ENCODE measurements around the gene BTBD2. TPM values are rescaled to one million over a fixed set of nuclear protein-coding genes. Genes with fewer than 3 reads are reported as not detected.
A peak's percentile ranks its signal among the peaks of the same experiment; 100 is the strongest.

BTBD2 gene
- total RNA-seq, result 10 to 100 TPM; 44.6 to 52.1 TPM
- long read RNA-seq, donor 1, transcript BTBD2-201 (9 exons, 2,649 nt), result major isoform, 8 of 27 reads
- long read RNA-seq, donor 1, partial matches to known transcripts, result 9 of 27 reads
- long read RNA-seq, donor 1, other reads (novel, unspliced or antisense), result 8 of 27 reads
- long read RNA-seq, donor 2, transcript BTBD2-201 (9 exons, 2,649 nt), result major isoform, 5 of 53 reads
- long read RNA-seq, donor 2, transcript BTBD2-210 (3 exons, 2,763 nt), result major isoform, 5 of 53 reads
- long read RNA-seq, donor 2, partial matches to known transcripts, result 41 of 53 reads
- long read RNA-seq, donor 2, other reads (novel, unspliced or antisense), result 0 of 53 reads

GRCh38 chr19:2015608-2015950 is at the start of gene BTBD2:
TSS of gene BTBD2 (minus strand) at chr19:2015714. CDS start at chr19:2015703, 11 bp downstream.
- intact Hi-C loops (cut with DNase I), result loop anchor here in 1 of 2 donors (5.0 kb wide), 1 partner anchor 57 kb away; no protein-coding TSS in a partner anchor
- no peak for DNase-seq (ENCODE audit: low spot score)

GRCh38 chr19:2064788-2065524 is 49.4 kb upstream of the BTBD2 start:
- intact Hi-C loops (cut with DNase I), result loop anchor here in 1 of 2 donors (5.0 kb wide), 1 partner anchor 43 kb away; no protein-coding TSS in a partner anchor
- DNase-seq (ENCODE audit: low spot score), result peak; percentile 81

DNA sequence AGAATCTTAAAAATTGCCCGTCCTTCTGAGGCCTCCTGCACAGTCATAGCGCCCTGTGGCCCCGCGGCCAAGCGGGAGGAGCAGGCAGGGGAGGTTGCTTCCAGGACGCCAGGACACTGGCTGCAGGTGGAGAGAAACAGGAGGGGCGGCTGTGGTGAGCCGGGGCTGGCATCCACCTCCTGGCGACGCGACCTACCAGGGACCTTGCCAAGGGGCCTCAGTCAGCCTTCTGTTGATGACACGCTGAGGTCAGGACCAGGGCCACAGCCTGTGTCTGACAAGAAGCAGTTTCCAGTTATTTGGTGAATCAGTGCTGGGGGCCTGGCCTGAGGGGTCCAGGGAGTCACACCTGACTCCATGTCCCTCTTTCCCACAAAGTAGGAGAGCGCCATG is 48.9 kb upstream of the BTBD2 start:
- intact Hi-C loops (cut with DNase I), result loop anchor here in 1 of 2 donors (5.0 kb wide), 1 partner anchor 42 kb away; no protein-coding TSS in a partner anchor
- peak; percentile 77 for DNase-seq (ENCODE audit: low spot score)

DNA sequence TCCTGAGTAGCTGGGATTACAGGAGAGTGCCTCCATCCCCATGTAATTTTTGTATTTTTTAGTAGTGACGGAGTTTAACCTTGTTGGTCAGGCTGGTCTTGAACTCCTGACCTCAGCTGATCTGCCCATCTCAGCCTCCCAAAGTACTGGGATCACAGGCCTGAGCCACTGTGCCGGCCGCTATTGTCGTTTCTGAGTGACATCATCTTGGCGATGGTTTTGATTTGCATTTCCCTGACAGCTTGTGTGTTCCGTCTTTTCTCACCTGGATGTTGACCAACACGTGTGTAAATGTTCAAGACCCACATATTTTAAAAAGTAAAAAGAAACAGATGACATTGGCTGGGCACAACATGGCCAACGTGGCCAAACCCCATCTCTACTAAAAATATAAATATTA is 48.3 kb upstream of the BTBD2 start:
- intact Hi-C loops (cut with DNase I), result loop anchor here in 1 of 2 donors (5.0 kb wide), 1 partner anchor 42 kb away; no protein-coding TSS in a partner anchor

DNA sequence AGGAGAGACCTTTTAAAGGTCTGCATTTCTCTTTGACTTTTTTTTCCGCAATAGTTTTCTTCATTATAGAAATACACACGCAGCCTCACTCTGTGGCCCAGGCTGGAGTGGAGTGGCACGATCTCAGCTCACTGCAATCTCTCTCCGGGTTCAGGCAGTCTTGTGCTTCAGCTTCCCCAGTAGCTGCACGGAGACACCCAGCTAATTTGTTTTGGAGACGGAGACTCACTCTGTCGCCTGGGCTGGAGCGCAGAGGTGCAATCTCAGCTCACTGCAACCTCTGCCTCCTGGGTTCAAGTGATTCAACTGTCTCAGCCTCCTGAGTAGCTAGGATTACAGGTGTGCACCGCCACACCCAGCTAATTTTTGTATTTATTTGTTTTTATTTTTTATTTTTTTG is 47.3 kb upstream of the BTBD2 start:
- intact Hi-C loops (cut with DNase I), result loop anchor here in 1 of 2 donors (5.0 kb wide), 1 partner anchor 40 kb away; no protein-coding TSS in a partner anchor
- DNase-seq (ENCODE audit: low spot score), result no peak

More for the DNA sequence above, 48.3 kb upstream of the BTBD2 start:
- DNase-seq (ENCODE audit: low spot score), result no peak

DNA sequence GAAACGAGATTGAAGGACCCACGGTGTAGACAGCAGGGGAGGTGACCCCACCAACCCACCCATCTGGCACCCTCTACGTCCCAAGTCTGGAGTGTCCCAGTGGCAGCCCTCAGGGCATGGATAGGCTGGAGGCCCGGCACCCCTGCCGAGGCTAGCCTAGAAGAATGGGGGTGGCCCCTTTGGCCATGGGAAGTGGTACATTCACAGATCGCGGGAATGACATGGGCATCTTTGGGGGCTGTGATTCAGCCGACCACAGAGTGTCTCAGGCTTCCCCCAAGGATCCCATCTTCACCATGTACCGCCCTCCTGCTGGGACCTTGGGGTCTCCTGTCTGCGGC is 46.8 kb upstream of the BTBD2 start:
- intact Hi-C loops (cut with DNase I), result loop anchor here in 1 of 2 donors (5.0 kb wide), 1 partner anchor 40 kb away; no protein-coding TSS in a partner anchor

GRCh38 chr19:2061495-2062388 is 46.2 kb upstream of the BTBD2 start:
- intact Hi-C loops (cut with DNase I), result loop anchor here in 1 of 2 donors (5.0 kb wide), 1 partner anchor 39 kb away; no protein-coding TSS in a partner anchor
- DNase-seq (ENCODE audit: low spot score), result peak; percentile 100

More for the DNA sequence above, 46.8 kb upstream of the BTBD2 start:
- no peak for DNase-seq (ENCODE audit: low spot score)

DNA sequence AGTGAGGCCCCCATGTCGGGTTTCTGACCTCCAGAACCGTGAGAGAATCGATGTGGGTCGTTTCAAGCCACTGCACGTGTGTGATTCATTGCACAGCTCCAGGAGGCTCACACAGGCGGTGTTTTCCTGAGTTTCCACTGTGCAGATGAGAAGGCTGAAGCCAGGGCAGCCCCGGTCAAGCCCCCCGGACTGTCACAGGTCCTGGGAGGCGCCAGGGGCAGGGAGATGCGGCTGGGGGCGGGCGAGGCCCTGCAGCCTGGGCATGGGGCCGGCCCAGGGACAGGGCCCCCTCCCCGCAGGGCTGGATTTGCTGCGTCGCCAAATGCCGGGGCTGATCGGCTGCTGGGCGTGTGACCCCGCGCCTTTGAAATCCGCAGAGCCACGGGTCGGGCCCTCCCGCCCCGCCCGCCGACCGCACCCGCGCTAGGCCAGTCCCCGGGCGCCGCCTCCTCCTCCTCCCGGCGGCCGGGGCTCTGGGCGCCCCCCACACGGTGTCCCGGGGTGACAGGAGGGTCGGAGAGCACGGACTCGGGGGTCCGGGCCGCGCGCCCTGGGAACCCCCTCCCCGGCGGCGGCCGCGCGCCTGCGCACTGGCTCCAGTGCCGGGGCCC is 45.5 kb upstream of the BTBD2 start:
- intact Hi-C loops (cut with DNase I), result loop anchor here in 1 of 2 donors (5.0 kb wide), 1 partner anchor 39 kb away; no protein-coding TSS in a partner anchor
- peak; percentile 92 for DNase-seq (ENCODE audit: low spot score)

DNA sequence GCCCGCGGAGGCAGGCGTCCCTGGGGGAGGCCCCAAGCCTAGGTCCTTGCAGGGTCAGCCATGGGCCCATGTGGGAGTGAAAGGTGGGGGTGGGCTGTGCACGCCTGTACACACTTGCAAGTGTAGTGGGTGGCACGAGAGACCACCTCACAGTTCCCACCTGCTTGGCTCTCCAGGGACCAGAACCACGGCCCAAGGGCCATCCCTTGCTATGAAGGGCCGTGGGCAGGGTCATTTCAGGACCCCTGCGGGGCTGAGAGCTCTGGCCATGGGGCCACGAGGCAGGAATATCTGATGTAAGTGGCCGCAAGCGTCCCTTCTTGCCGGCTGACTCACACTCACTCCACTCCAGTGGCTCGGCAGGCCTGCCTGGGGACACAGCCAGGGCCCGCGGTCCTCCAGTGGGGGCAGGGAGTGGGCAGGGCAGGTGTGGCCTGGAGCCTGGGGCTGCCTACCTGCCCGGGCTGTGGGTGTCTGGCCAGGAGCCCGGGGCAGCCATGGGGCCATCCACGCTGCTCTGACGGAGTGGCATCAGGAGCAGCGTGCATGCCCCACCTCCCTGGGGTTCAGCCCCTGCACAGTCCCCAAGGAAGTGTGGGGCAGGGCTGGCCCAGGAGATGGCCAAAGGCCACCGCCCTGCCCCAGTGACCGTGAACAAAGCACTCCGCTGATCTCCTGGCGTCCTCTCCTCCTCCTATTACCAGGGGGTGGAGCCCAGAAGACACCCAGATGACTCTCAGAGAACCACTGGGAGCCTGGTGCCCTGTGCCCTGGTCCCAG is 44.1 kb upstream of the BTBD2 start:
- intact Hi-C loops (cut with DNase I), result loop anchor here in 1 of 2 donors (5.0 kb wide), 1 partner anchor 37 kb away; no protein-coding TSS in a partner anchor
- DNase-seq (ENCODE audit: low spot score), result peak; percentile 93

- intact Hi-C loops (cut with DNase I), result no loop called here
- no peak for DNase-seq (ENCODE audit: low spot score)
Measured at GRCh38 chr19:2058570-2059421, 43.3 kb upstream of the BTBD2 start.

DNA sequence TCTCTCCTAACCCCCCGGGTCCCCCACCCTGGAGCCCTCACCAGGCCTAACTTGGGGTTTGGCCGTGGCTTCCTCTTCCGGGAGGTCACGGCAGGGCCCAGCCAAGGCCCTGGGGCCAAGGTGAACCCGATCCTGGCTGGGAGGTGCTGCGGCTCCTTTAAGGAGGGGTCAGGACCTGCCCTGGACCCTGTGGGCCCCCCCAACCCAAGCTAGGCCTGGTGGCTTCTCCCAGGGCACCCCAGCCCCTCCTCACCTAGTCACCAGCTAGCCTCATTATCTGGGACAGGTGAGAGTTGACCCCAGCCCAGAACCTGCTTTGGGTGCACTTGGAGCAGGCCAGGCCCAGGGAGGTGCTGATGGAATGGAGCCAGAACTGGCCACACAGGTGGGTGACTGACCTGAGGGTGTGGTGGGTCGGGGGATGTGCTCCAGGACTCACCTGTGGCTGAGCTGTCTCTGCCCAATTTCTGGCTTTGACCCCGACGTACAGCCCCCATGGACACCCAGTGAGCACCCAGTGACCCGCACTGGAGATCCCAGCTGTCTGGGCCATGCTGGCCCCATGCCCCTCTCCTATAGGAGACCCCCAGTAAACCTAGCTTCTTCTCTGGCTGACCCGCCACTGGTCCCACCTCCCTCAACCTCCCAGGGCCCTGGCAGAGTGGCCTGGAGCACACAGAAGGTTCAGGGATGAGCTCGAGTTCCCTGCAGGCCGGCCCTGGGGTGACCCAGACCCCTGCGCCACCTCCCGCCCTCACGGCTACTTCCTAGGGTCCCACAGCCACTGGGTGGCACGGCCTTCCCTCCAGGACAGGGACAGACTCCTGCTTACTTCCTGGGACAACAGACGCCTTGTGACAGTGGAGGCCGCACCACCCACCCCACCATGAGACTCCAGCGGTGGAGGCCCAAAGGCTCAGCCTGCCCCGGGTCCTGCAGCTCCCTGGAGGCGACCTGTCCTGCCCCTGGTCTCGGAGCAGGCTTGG is 42.3 kb upstream of the BTBD2 start:
- DNase-seq (ENCODE audit: low spot score), result no peak
- intact Hi-C loops (cut with DNase I), result no loop called here

GRCh38 chr19:2056837-2057192 is 41.3 kb upstream of the BTBD2 start:
- no peak for DNase-seq (ENCODE audit: low spot score)
- intact Hi-C loops (cut with DNase I), result no loop called here

DNA sequence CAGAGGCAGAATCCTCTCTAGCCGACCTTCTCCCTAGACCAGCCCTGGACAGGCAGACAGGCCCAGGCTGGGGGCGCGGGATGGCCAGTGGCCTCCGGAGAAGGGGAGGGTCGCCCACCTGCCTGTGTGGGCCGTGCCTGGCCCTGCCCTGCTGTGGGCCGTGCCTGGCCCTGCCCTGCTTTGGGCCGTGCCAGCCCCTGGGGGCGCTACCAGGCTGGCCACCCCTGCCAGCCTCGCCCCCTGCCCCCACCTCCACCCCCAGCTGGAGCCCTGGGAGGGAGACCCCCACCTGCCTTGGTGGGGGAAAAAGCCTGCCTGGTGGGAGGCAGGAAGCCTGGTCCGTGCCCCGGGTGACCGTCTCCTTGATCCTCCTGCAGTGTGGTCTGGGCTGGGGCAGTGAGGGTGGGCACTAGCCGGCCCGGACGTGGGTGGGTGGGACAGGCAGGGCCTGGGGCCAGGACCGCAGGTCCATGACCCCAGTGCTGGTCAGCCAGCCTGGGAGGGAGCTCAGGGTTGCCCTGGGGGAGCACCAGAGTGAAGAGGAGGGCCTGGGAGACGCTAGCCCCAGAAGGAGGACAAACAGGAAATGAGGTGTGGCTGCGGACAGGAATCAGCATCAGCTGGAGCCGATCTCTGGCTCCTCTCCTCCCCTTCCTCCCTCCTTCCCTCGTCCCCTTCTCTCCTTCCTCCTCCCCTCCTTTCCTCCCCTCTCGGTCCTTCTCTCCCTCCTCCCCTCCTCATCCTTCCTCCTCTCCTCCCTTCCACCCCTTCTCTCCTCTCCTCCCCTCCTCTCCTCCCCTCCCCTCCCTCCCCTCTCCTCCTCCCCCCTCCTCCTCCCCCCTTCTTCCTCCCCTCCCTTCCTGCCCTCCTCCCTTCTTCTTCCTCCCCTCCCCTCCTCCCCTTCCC is 40.7 kb upstream of the BTBD2 start:
- intact Hi-C loops (cut with DNase I), result no loop called here
- no peak for DNase-seq (ENCODE audit: low spot score)

- intact Hi-C loops (cut with DNase I), result no loop called here
- DNase-seq (ENCODE audit: low spot score), result no peak
Measured at GRCh38 chr19:2054763-2055162, 39.2 kb upstream of the BTBD2 start.
